Measurements from ENCODE around the gene LDLRAD3. TPM values are rescaled to one million over a fixed set of nuclear protein-coding genes. Genes with fewer than 3 reads are reported as not detected.

Gene LDLRAD3
- total and polyA plus RNA-seq, 12 donors: 5.4 to 16.7 (median 10.2) TPM

DNA sequence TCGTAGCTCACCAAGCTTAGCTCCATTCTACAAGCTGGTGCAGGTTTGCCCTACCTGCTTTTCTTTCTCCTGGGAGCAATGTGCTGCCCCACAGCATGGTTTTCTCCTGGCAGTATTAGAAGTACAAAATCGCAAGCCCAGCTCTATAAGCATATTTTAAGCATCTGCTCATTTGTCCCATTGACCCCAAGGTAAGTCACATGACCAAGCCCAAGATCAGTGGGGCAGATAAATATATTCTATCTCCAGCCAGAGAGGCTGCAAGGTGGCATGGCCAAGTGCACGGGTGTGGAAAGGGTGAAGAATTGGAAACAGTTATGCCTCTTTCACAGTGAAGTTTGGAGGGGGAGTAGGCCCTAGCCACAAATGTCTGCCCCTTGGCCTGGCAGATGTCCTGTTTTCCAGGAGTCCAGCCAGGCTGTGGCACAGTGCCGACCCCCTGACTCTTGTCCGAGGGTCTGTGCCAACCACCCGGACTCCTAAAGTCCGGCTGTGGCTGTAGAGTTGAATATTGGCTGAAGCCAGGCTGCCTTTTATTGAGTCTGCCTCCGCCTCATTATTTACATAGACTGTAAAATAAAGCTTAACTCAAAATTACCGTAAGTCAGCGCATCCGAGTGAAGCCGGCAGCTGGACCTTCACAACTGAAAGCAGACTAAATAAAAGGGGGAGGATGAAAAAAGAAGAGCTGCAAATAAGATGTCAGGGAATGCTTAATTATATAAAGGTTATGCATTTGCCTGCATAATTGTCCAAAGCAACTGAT, 179.7 kb downstream of the LDLRAD3 start:
- Histone ChIP-seq H3K36me3 (replicated peaks in 1 of 2) (no peaks in the 10 kb centered on the region), H3K9me3 (replicated peaks in 1 of 3) (no peaks in the 10 kb centered on the region), H3K27ac (no peak overlapping the region), H3K27me3 (no peaks in the 10 kb centered on the region), H3K4me1 (replicated peaks in 1 of 2) (no peaks in the 10 kb centered on the region), H3K4me3 (no peak overlapping the region)
- intact Hi-C loops (cut with DNase I): no loop called here
- no peak for DNase-seq
- TF ChIP-seq, protein P1, sequence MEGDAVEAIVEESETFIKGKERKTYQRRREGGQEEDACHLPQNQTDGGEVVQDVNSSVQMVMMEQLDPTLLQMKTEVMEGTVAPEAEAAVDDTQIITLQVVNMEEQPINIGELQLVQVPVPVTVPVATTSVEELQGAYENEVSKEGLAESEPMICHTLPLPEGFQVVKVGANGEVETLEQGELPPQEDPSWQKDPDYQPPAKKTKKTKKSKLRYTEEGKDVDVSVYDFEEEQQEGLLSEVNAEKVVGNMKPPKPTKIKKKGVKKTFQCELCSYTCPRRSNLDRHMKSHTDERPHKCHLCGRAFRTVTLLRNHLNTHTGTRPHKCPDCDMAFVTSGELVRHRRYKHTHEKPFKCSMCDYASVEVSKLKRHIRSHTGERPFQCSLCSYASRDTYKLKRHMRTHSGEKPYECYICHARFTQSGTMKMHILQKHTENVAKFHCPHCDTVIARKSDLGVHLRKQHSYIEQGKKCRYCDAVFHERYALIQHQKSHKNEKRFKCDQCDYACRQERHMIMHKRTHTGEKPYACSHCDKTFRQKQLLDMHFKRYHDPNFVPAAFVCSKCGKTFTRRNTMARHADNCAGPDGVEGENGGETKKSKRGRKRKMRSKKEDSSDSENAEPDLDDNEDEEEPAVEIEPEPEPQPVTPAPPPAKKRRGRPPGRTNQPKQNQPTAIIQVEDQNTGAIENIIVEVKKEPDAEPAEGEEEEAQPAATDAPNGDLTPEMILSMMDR (IDR thresholded peaks at IDR 0.05): no peak
- no peak for TF ChIP-seq POLR2A (IDR thresholded peaks at IDR 0.05)
- 78 to 88% (median 85%) methylated on average over 12 of the region's 12 CpGs for WGBS, 4 donors

DNA sequence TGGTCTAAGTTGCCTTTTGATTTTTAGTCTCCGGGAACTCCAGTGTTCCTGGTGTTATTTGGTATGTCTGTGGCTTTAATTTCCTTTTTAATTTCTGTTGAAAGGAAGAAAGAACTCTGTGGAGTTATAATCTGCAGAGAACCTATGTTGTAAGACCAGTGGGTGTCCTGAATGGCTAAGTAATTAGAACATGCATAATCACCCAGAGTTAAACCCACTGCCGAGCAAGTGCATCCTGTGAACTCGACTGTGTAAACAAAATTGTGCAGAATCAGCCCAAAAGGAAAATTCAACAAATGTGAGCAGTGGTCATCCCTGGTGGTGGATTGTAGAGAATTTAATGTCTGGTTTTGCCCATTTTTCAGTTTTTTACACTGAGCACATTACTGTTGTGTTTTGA, 182.8 kb downstream of the LDLRAD3 start:
- no peak overlapping the region for H3K4me3 ChIP-seq
- intact Hi-C loops (cut with DNase I): no loop called here
- no peaks in the 10 kb centered on the region for H3K9me3 ChIP-seq (replicated peaks in 1 of 3)
- no peak for DNase-seq
- H3K4me1 ChIP-seq (replicated peaks in 1 of 2): no peaks in the 10 kb centered on the region
- no peak overlapping the region for H3K27ac ChIP-seq
- whole genome bisulfite sequencing, 4 donors: 56 to 74% (median 69%) methylated on average over 3 of the region's 3 CpGs
- H3K27me3 ChIP-seq: no peaks in the 10 kb centered on the region
- TF ChIP-seq, protein P1 (IDR thresholded peaks at IDR 0.05): no peak
- no peak for TF ChIP-seq POLR2A (IDR thresholded peaks at IDR 0.05)
- no peaks in the 10 kb centered on the region for H3K36me3 ChIP-seq (replicated peaks in 1 of 2)

DNA sequence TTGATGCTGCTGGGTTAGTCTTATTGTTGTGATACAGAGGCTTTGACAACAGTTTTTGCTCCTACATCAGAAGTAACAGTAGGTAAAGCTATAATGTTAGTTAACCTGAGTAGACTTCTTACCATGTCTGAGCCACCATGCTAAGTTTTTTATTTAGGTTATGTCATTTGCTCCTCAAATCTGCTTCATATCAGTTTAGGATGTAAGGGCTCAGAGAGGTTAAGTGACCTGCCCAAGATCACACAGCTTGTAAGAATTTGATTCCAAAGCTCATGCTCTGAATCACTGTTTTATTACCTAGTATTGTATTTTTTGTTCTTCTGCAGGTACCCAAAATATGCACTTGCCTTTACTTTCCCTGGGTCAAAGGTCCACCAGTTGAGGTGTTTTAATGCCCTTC, 183.7 kb downstream of the LDLRAD3 start:
- no peaks in the 10 kb centered on the region for H3K9me3 ChIP-seq (replicated peaks in 1 of 3)
- H3K27me3 ChIP-seq: no peaks in the 10 kb centered on the region
- no peaks in the 10 kb centered on the region for H3K4me1 ChIP-seq (replicated peaks in 1 of 2)
- no peak overlapping the region for H3K4me3 ChIP-seq
- TF ChIP-seq POLR2A (IDR thresholded peaks at IDR 0.05): no peak
- TF ChIP-seq, protein P1 (IDR thresholded peaks at IDR 0.05): no peak
- no peak overlapping the region for H3K27ac ChIP-seq
- no peaks in the 10 kb centered on the region for H3K36me3 ChIP-seq (replicated peaks in 1 of 2)
- intact Hi-C loops (cut with DNase I): no loop called here
- no peak for DNase-seq

DNA sequence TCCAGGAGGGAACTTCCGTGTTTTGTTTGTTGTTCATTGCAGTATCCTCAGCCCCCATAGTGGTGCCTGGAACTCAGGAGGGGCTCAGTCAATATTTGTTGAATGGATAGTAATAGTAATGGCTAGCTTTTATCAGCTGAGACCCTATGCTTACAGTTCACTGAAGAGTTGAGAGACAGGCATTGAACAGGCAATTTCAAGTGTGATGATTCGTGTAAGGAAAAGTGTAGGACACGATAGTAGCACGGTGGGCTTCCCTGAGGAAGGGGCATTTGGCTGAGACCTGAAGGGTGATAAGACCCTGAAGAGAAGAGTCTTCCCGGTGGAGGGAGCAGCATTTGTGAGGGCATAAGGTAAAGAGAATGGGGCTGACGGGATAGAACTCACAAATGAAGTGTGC, 186.1 kb downstream of the LDLRAD3 start:
- intact Hi-C loops (cut with DNase I): loop anchor here in 1 of 2 donors (10.0 kb wide), 1 partner anchor 305 kb away; no protein-coding TSS in a partner anchor
- Histone ChIP-seq H3K4me3 (no peak overlapping the region), H3K27me3 (no peaks in the 10 kb centered on the region), H3K9me3 (replicated peaks in 1 of 3) (no peaks in the 10 kb centered on the region), H3K36me3 (replicated peaks in 1 of 2) (no peaks in the 10 kb centered on the region), H3K4me1 (replicated peaks in 1 of 2) (no peaks in the 10 kb centered on the region), H3K27ac (no peak overlapping the region)
- 88 to 97% (median 95%) methylated on average over 6 of the region's 6 CpGs for WGBS, 4 donors
- no peak for DNase-seq
- TF ChIP-seq POLR2A (IDR thresholded peaks at IDR 0.05): no peak
- TF ChIP-seq, protein P1 (IDR thresholded peaks at IDR 0.05): no peak

Measured in adrenal gland (tissue), 12 donors.